WTC11 (cell line): ENCODE measurements around the gene MIXL1. TPM values are rescaled to one million over a fixed set of nuclear protein-coding genes. Genes with fewer than 3 reads are reported as not detected.
"Not testable (repeated sequence)": the region's sequence is repeated elsewhere in the genome, so short reads cannot be mapped to it uniquely, and the experiment has no call there.

Source experiments
- ATAC-seq: fragments of 200-7000 bp; cut with Tn5 transposase; 2 replicates; pipeline ENCODE4 v1.10.0; 2021; ENCODE audit warnings: mild to moderate bottlenecking, moderate library complexity
- CTCF ChIA-PET: fragments of 300-600 bp; sonication (Branson Sonifier 250); formaldehyde crosslinking; loops from one replicate; lab custom pipeline; 2021; ENCODE audit warnings: antibody characterized with exemption; lab: Charles Lee
- POLR2A ChIA-PET: fragments of 350-600 bp; sonication (Branson Sonifier 250); formaldehyde crosslinking; loops from one replicate; lab custom pipeline; 2021; ENCODE audit warnings: antibody characterized with exemption; lab: Charles Lee
- DNase-seq: peaks from one replicate; pipeline ENCODE4 v3.0.0; 2021; ENCODE audit warnings: low spot score
- H3K27ac Mint-ChIP-seq: 2 replicates; pipeline ENCODE4 v1.8.0; 2021; ENCODE audit warnings: mixed read lengths
- H3K27me3 Mint-ChIP-seq: 2 replicates; pipeline ENCODE4 v1.8.0; 2021; ENCODE audit warnings: low read depth, mild to moderate bottlenecking, moderate library complexity, mixed read lengths
- H3K36me3 Mint-ChIP-seq: 2 replicates; pipeline ENCODE4 v1.8.0; 2021; ENCODE audit warnings: mixed read lengths
- H3K4me1 Mint-ChIP-seq: 2 replicates; pipeline ENCODE4 v1.8.0; 2022; ENCODE audit warnings: mixed read lengths
- H3K4me3 Mint-ChIP-seq: 2 replicates; pipeline ENCODE4 v1.8.0; 2021; ENCODE audit warnings: mild to moderate bottlenecking, moderate library complexity, mixed read lengths
- H3K9me3 Mint-ChIP-seq: 2 replicates; pipeline ENCODE4 v1.8.0; 2021; ENCODE audit warnings: mixed read lengths
- ATF1 ChIP-seq: sonication (generic); formaldehyde crosslinking; IDR thresholded peaks from 2 replicates; pipeline ENCODE4 v1.8.1; 2023; ENCODE audit warnings: mild to moderate bottlenecking, moderate library complexity, missing genetic modification reagents
- E2F4 ChIP-seq: sonication (generic); formaldehyde crosslinking; IDR thresholded peaks from 2 replicates; pipeline ENCODE4 v1.8.1; 2022; ENCODE audit warnings: low read depth, mild to moderate bottlenecking, moderate library complexity, missing genetic modification reagents, borderline replicate concordance
- EMX1 ChIP-seq: fragments of 250-450 bp; sonication (Bioruptor Pico); IDR thresholded peaks from 2 replicates; pipeline ENCODE4 v1.8.0; 2021; ENCODE audit warnings: mild to moderate bottlenecking
- JAZF1 ChIP-seq: fragments of 250-450 bp; sonication (Bioruptor Pico); IDR thresholded peaks from 2 replicates; pipeline ENCODE4 v1.9.0; 2021; ENCODE audit warnings: moderate library complexity, mild to moderate bottlenecking, inconsistent platforms
- JUN ChIP-seq: sonication (generic); formaldehyde crosslinking; IDR thresholded peaks from 2 replicates; pipeline ENCODE4 v1.8.0; 2023; ENCODE audit warnings: mild to moderate bottlenecking, missing genetic modification reagents
- NFYB ChIP-seq: sonication (generic); formaldehyde crosslinking; conservative IDR thresholded peaks from 2 replicates; pipeline ENCODE4 v1.8.0; 2022; ENCODE audit warnings: low read depth, missing genetic modification reagents
- SMAD4 ChIP-seq: sonication (generic); formaldehyde crosslinking; IDR thresholded peaks from 2 replicates; pipeline ENCODE4 v1.8.0; 2022; ENCODE audit warnings: mild to moderate bottlenecking, missing genetic modification reagents
- SOX15 ChIP-seq: fragments of 250-450 bp; sonication (Bioruptor Pico); IDR thresholded peaks from 2 replicates; pipeline ENCODE4 v1.9.0; 2021; ENCODE audit warnings: mild to moderate bottlenecking
- STAT6 ChIP-seq: sonication (generic); formaldehyde crosslinking; conservative IDR thresholded peaks from 2 replicates; pipeline ENCODE4 v1.8.1; 2023; ENCODE audit warnings: mild to moderate bottlenecking, low read depth, missing genetic modification reagents, moderate library complexity
- ZNF121 ChIP-seq: sonication (generic); formaldehyde crosslinking; IDR thresholded peaks from 2 replicates; pipeline ENCODE4 v1.8.0; 2023; ENCODE audit warnings: missing genetic modification reagents
- ZNF232 ChIP-seq: sonication (generic); formaldehyde crosslinking; IDR thresholded peaks from 2 replicates; pipeline ENCODE4 v1.8.0; 2022; ENCODE audit warnings: mild to moderate bottlenecking, missing genetic modification reagents
- ZNF317 ChIP-seq: sonication (generic); formaldehyde crosslinking; IDR thresholded peaks from 2 replicates; pipeline ENCODE4 v1.8.1; 2023; ENCODE audit warnings: low read depth, mild to moderate bottlenecking, moderate library complexity, missing genetic modification reagents, borderline replicate concordance
- ZNF671 ChIP-seq: fragments of 250-450 bp; sonication (Bioruptor Pico); IDR thresholded peaks from 2 replicates; pipeline ENCODE4 v1.8.0; 2021; ENCODE audit warnings: mild to moderate bottlenecking
- total RNA-seq: library from RNA; stranded (reverse); gene quantifications from 3 replicates; pipeline ENCODE4 v1.2.3, GENCODE V29; 2021
- TF ChIP-seq, protein P1 (sequence below): sonication (generic); formaldehyde crosslinking; IDR thresholded peaks from 2 replicates; pipeline ENCODE4 v1.8.0; 2022; ENCODE audit warnings: mild to moderate bottlenecking, missing genetic modification reagents
- TF ChIP-seq, protein P2 (sequence below): fragments of 250-450 bp; sonication (Bioruptor Pico); conservative IDR thresholded peaks from 2 replicates; pipeline ENCODE4 v1.9.0; 2021; ENCODE audit warnings: mild to moderate bottlenecking
- TF ChIP-seq, protein P3 (sequence below): sonication (generic); formaldehyde crosslinking; IDR thresholded peaks from 2 replicates; pipeline ENCODE4 v1.8.1; 2023; ENCODE audit warnings: mild to moderate bottlenecking, missing genetic modification reagents
- TF ChIP-seq, protein P4 (sequence below): fragments of 250-450 bp; sonication (Bioruptor Pico); IDR thresholded peaks from 2 replicates; pipeline ENCODE4 v1.9.0; 2021; ENCODE audit warnings: mild to moderate bottlenecking

Gene MIXL1
- total RNA-seq, 1 experiment from 2014 or later: 6.4 TPM

- Mint-ChIP-seq H3K36me3 (peaks cover 59% of the 10 kb centered on the region), H3K4me3 (no peak overlapping the region), H3K9me3 (peaks cover 38% of the 10 kb centered on the region), H3K27me3 (no peaks in the 10 kb centered on the region), H3K4me1 (no peaks in the 10 kb centered on the region), H3K27ac (no peak overlapping the region)
- ATAC-seq: no peak
- POLR2A ChIA-PET: no interaction called here
- DNase-seq: no peak
- TF ChIP-seq ATF1 (CRISPR knock-in tag): no peak
- no peak for TF ChIP-seq JUN (CRISPR knock-in tag)
- TF ChIP-seq ZNF317 (CRISPR knock-in tag): no peak
- no peak for TF ChIP-seq NFYB (CRISPR knock-in tag)
- TF ChIP-seq ZNF232 (CRISPR knock-in tag): no peak
- TF ChIP-seq, protein P1, sequence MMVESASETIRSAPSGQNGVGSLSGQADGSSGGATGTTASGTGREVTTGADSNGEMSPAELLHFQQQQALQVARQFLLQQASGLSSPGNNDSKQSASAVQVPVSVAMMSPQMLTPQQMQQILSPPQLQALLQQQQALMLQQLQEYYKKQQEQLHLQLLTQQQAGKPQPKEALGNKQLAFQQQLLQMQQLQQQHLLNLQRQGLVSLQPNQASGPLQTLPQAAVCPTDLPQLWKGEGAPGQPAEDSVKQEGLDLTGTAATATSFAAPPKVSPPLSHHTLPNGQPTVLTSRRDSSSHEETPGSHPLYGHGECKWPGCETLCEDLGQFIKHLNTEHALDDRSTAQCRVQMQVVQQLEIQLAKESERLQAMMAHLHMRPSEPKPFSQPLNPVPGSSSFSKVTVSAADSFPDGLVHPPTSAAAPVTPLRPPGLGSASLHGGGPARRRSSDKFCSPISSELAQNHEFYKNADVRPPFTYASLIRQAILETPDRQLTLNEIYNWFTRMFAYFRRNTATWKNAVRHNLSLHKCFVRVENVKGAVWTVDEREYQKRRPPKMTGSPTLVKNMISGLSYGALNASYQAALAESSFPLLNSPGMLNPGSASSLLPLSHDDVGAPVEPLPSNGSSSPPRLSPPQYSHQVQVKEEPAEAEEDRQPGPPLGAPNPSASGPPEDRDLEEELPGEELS (CRISPR knock-in tag): no peak
- no peak for TF ChIP-seq STAT6 (CRISPR knock-in tag)
- TF ChIP-seq ZNF671 (CRISPR knock-in tag): no peak
- TF ChIP-seq SMAD4: no peak
- no peak for TF ChIP-seq JAZF1 (CRISPR knock-in tag)
- TF ChIP-seq, protein P2, sequence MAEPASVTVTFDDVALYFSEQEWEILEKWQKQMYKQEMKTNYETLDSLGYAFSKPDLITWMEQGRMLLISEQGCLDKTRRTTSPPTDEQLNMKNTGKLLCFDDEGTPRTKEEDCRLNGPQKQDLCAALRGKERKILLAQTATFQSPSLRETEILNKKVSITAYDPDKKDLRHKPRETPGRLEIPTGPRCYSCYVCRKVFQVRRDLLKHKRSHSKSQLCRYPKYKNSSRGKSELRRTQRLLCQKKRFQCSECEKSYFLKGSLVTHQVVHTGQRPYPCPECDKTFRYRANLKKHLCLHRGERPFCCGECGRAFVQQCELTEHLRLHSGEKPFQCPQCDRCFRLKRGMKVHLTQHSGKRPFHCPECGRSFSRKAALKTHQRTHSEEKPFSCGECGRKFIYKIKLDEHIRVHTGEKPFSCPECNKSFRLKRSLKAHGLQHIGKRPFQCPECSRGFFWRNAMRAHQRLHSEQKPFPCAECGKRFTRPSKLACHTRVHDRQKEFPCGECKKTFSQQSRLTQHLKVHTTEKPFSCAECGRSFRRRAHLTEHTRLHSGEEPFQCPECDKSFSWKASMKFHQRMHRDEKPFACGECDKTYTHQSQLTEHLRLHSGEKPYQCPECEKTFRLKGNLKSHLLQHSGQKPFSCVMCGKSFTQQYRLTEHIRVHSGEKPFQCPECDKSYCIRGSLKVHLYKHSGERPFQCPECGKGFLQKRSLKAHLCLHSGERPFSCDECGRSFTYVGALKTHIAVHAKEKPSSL (CRISPR knock-in tag): no peak
- TF ChIP-seq EMX1: no peak
- TF ChIP-seq, protein P3, sequence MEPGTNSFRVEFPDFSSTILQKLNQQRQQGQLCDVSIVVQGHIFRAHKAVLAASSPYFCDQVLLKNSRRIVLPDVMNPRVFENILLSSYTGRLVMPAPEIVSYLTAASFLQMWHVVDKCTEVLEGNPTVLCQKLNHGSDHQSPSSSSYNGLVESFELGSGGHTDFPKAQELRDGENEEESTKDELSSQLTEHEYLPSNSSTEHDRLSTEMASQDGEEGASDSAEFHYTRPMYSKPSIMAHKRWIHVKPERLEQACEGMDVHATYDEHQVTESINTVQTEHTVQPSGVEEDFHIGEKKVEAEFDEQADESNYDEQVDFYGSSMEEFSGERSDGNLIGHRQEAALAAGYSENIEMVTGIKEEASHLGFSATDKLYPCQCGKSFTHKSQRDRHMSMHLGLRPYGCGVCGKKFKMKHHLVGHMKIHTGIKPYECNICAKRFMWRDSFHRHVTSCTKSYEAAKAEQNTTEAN (CRISPR knock-in tag): no peak
- TF ChIP-seq, protein P4, sequence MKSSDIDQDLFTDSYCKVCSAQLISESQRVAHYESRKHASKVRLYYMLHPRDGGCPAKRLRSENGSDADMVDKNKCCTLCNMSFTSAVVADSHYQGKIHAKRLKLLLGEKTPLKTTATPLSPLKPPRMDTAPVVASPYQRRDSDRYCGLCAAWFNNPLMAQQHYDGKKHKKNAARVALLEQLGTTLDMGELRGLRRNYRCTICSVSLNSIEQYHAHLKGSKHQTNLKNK (CRISPR knock-in tag): no peak
- no peak for TF ChIP-seq E2F4 (CRISPR knock-in tag)
- CTCF ChIA-PET: no interaction called here
Observed at GRCh38 chr1:226261818-226262217, 38.4 kb downstream of the MIXL1 start.

- TF ChIP-seq SOX15 (CRISPR knock-in tag): no peak
- no peak for TF ChIP-seq ZNF121 (CRISPR knock-in tag)
- TF ChIP-seq STAT6 (CRISPR knock-in tag): no peak
- no peak for ATAC-seq
- Mint-ChIP-seq H3K27ac (peak overlapping the region; percentile 16; the same call in 1 of the 2 replicates), H3K4me3 (no peak overlapping the region), H3K27me3 (no peaks in the 10 kb centered on the region), H3K4me1 (no peaks in the 10 kb centered on the region), H3K36me3 (peaks cover 9% of the 10 kb centered on the region), H3K9me3 (no peaks in the 10 kb centered on the region)
- POLR2A ChIA-PET: no interaction called here
- CTCF ChIA-PET: no interaction called here
- DNase-seq: no peak
Observed at GRCh38 chr1:226268421-226269124, 45.1 kb downstream of the MIXL1 start.

DNA sequence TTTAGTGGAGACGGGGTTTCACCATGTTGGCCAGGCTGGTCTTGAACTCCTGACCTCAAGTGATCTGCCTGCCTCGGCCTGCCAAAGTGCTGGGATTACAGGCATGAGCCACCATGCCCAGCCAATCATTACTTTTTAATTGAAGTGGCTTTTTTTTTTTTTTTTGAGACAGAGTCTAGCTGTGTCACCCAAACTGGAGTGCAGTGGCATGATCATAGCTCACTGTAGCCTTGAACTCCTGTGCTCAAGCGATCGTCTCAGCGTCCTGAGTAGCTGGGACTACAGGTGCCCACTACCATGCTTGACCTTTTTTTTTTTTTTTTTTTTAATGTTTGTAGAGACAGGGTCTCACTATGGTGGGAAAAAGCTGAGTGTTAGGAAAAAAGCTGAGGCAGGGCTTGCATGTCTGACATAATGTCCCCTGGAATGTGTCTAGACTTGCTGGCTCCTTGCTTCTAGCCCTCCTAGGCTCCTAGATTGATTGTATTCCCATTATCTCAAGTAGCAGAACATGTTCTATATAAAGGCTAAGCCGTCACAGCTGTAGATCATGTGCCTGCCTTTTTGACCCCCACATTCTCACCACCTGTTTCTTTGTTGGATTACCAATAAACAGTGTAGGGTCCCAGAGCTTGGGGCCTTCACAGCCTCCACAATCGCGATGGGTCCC lies 48.9 kb downstream of the MIXL1 start:
- H3K4me3 Mint-ChIP-seq, H3K9me3 Mint-ChIP-seq, H3K27me3 Mint-ChIP-seq, CTCF ChIA-PET, ATAC-seq, H3K4me1 Mint-ChIP-seq, DNase-seq: not testable (repeated sequence)
- peak overlapping the region; percentile 67 for H3K27ac Mint-ChIP-seq
- peaks cover 11% of the 10 kb centered on the region for H3K36me3 Mint-ChIP-seq
- POLR2A ChIA-PET: interaction anchor here (0.6 to 0.7 kb wide), 2 partner anchors 38 to 698 kb away, joined by 3 read pairs; no protein-coding TSS in a partner anchor
